Common myeloid progenitor, CD34-positive (primary cell): Measurements from ENCODE around the gene OR52E8.

Source experiments
- CTCF ChIA-PET: fragments of 350-600 bp; sonication (Branson Sonifier 250); formaldehyde crosslinking; loops from one replicate; lab custom pipeline; 2021; ENCODE audit warnings: antibody characterized with exemption; lab: Charles Lee
- POLR2A ChIA-PET: fragments of 350-600 bp; sonication (Branson Sonifier 250); formaldehyde crosslinking; loops from one replicate; lab custom pipeline; 2021; ENCODE audit warnings: antibody characterized with exemption; lab: Charles Lee
- DNase-seq, 3 donors: peaks; one replicate each; pipeline versions ENCODE4 v3.0.0 to v3.0.0-alpha.2; 2013
- H3K27ac ChIP-seq, 2 experiments: 1 replicate in 1 of 2; 2 replicates in 1 of 2; pipeline ENCODE4 v1.7.0; 2013; ENCODE audit warnings: inconsistent platforms in 2 of 2, low read length in 2 of 2, mild to moderate bottlenecking in 2 of 2, low read depth in 1 of 2, moderate library complexity in 1 of 2; ENCODE audit not compliant: severe bottlenecking in 2 of 2, insufficient read depth in 1 of 2, poor library complexity in 1 of 2
- H3K27me3 ChIP-seq, 5 experiments: replicated peaks in 2 of 5; 1 replicate in 3 of 5; 2 replicates in 2 of 5; pipeline versions ENCODE4 v1.6.1 to v1.7.0; 2013; ENCODE audit warnings: low read length in 4 of 5, mild to moderate bottlenecking in 2 of 5, moderate library complexity in 2 of 5, inconsistent platforms in 1 of 5; ENCODE audit not compliant: insufficient read depth in 5 of 5, control insufficient read depth in 4 of 5
- H3K36me3 ChIP-seq, 4 experiments: 1 replicate in 2 of 4; 2 replicates in 2 of 4; pipeline versions ENCODE4 v1.6.1 to v1.7.0; 2013; ENCODE audit warnings: low read length in 3 of 4, control low read depth in 1 of 4, mild to moderate bottlenecking in 1 of 4; ENCODE audit not compliant: control insufficient read depth in 4 of 4, insufficient read depth in 4 of 4
- H3K4me1 ChIP-seq, 4 experiments: 1 replicate in 3 of 4; 2 replicates in 1 of 4; pipeline versions ENCODE4 v1.6.1 to v1.7.1; 2013; ENCODE audit warnings: low read length in 3 of 4, mild to moderate bottlenecking in 3 of 4, control low read depth in 1 of 4, inconsistent platforms in 1 of 4, moderate library complexity in 1 of 4; ENCODE audit not compliant: control insufficient read depth in 4 of 4, insufficient read depth in 4 of 4; ENCODE audit errors: control extremely low read depth in 1 of 4
- H3K4me3 ChIP-seq, 7 experiments: 1 replicate in 4 of 7; 2 replicates in 3 of 7; pipeline versions ENCODE4 v1.5.1 to v1.7.0; 2013; ENCODE audit warnings: mild to moderate bottlenecking in 7 of 7, low read length in 6 of 7, moderate library complexity in 6 of 7, inconsistent platforms in 2 of 7, low read depth in 2 of 7, control low read depth in 1 of 7; ENCODE audit not compliant: insufficient read depth in 4 of 7, control insufficient read depth in 1 of 7; ENCODE audit errors: extremely low read depth in 1 of 7
- H3K9me3 ChIP-seq, 5 experiments: 1 replicate in 4 of 5; 2 replicates in 1 of 5; pipeline versions ENCODE4 v1.6.1 to v1.7.1; 2013; ENCODE audit warnings: low read length in 4 of 5, mild to moderate bottlenecking in 2 of 5, inconsistent platforms in 1 of 5, low read depth in 1 of 5, moderate library complexity in 1 of 5; ENCODE audit not compliant: control insufficient read depth in 4 of 5, insufficient read depth in 2 of 5; ENCODE audit errors: control extremely low read depth in 1 of 5
- WGBS: methylation state at CpG from one replicate; pipeline ENCODE4 v1.1.5; 2013; ENCODE audit not compliant: insufficient coverage; 5-methylcytosine and 5-hydroxymethylcytosine counted together

Gene OR52E8

GRCh38 chr11:5809122-5809519, 48.4 kb downstream of the OR52E8 start:
- ChIA-PET CTCF (interaction anchor here (0.7 to 2.5 kb wide), 9 partner anchors 9 to 606 kb away, joined by 3 to 17 read pairs (median 5); partner anchors contain the start of genes OR52E5 and TRIM5), POLR2A (no interaction called here)
- WGBS = 13% methylated on average over 4 of the region's 5 CpGs
- Histone ChIP-seq H3K4me3 (peak overlapping the region; percentile 79 to 98 (median 89)), H3K4me1 (peaks cover 3 to 36% (median 13%) of the 10 kb centered on the region in 4 experiments), H3K27ac (peak overlapping the region; percentile 46 to 75), H3K9me3 (peaks cover 0 to 4% (median 2%) of the 10 kb centered on the region in 5 experiments), H3K36me3 (peaks cover 0 to 2% (median 0%) of the 10 kb centered on the region in 4 experiments), H3K27me3 (no peaks in the 10 kb centered on the region)
- DNase-seq = peak; percentile 41 to 77 (median 74)

GRCh38 chr11:5808500-5809121, 48.9 kb downstream of the OR52E8 start, which contains the start of gene OR52N2:
OR52N2 (plus strand) TSS chr11:5808924; CDS start chr11:5820336, 11,412 bp downstream.
- Histone ChIP-seq H3K27me3 (no peaks in the 10 kb centered on the region), H3K9me3 (peaks cover 0 to 8% (median 3%) of the 10 kb centered on the region in 5 experiments), H3K36me3 (peaks cover 0 to 2% (median 0%) of the 10 kb centered on the region in 4 experiments), H3K27ac (peak within 1 kb of the TSS; percentile 46 to 75), H3K4me1 (peaks cover 3 to 31% (median 13%) of the 10 kb centered on the region in 4 experiments), H3K4me3 (peak within 1 kb of the TSS; percentile 79 to 98 (median 89))
- ChIA-PET CTCF (interaction anchor here (0.7 to 2.5 kb wide), 8 partner anchors 10 to 605 kb away, joined by 4 to 17 read pairs (median 5); partner anchors contain the start of gene TRIM5), POLR2A (no interaction called here)
- peak; percentile 80 to 85 (median 83) for DNase-seq
- 13% methylated on average over 24 of the region's 24 CpGs for WGBS

- H3K36me3 ChIP-seq = peaks cover 0 to 2% (median 0%) of the 10 kb centered on the region in 4 experiments
- peak in 2 of 3 donors; percentile 23 to 29 for DNase-seq
- H3K4me1 ChIP-seq = peaks cover 3 to 30% (median 13%) of the 10 kb centered on the region in 4 experiments
- no peaks in the 10 kb centered on the region for H3K27me3 ChIP-seq
- CTCF ChIA-PET = interaction anchor here (0.7 to 2.1 kb wide), 6 partner anchors 16 to 493 kb away, joined by 3 to 8 read pairs (median 4); partner anchors contain the start of genes TRIM5 and TRIM6
- H3K9me3 ChIP-seq = peaks cover 0 to 14% (median 5%) of the 10 kb centered on the region in 5 experiments
- WGBS = 82% methylated on average over 10 of the region's 10 CpGs
- no peak overlapping the region for H3K27ac ChIP-seq
- POLR2A ChIA-PET = interaction anchor here (0.7 kb wide), 1 partner anchor 119 kb away, joined by 4 read pairs; no protein-coding TSS in a partner anchor
- peak overlapping the region in 1 of 7 experiments; percentile 98 for H3K4me3 ChIP-seq
Observed at GRCh38 chr11:5807580-5807979, 49.9 kb downstream of the OR52E8 start.
